GM10847 (cell line): ENCODE measurements around the gene MGAT4A.

Experiments used
- POLR2A ChIP-seq: IDR thresholded peaks from 2 replicates; pipeline ENCODE4 v1.6.1; 2011; ENCODE audit not compliant: insufficient read length; ENCODE audit errors: extremely low read depth

The MGAT4A gene

DNA sequence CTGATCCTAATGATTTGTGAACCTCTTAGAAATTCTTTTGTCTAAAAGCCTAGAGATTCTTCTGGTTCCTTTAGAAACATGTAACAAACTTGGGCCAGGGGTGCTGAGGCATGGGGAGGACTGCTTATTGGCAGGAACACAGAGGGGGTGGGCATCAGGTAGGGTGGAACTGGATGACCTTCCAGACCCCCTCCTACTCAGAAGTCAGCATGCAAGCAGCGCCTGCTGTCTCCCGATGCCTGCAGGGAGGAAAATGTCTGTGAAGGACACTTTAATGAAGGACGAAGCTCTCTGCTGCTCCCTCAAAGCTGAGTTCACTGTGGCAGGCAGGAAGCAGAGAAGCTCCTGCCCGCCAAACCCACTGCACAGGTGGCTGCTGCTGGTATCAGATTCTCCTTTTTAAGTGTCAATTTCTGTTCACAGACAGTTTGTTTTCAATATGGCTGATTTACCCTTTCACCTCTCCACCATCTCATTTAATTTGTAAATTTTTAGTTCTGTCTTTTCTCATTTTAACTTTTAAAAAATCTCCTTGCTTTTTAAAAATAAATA is 142.0 kb downstream of the MGAT4A start:
- no peak for TF ChIP-seq POLR2A

GRCh38 chr2:98586551-98587140 is 144.3 kb downstream of the MGAT4A start:
- TF ChIP-seq POLR2A: no peak

- no peak for TF ChIP-seq POLR2A
Observed at GRCh38 chr2:98585386-98585785, 145.5 kb downstream of the MGAT4A start.

- no peak for TF ChIP-seq POLR2A
Observed at GRCh38 chr2:98583816-98584618, 146.9 kb downstream of the MGAT4A start.

DNA sequence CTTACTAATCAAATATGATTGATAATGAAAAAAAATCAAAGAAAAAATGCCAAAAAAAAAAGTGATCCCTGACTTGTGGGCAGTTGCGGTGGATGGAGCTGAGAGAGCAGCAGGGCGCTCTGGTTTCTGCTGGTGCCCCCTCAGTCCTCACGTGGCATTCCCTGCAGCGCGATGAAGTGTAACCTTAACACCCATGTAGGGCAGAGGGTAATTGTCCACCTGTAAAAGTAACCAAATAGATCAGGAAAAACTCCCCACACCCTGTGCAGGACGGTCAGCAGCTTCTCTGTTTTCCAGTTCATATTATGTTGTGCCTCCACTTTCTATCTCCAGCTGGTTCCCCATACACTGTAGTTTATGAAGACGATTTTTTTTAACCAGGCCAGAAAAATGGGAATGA is 147.7 kb downstream of the MGAT4A start:
- no peak for TF ChIP-seq POLR2A

DNA sequence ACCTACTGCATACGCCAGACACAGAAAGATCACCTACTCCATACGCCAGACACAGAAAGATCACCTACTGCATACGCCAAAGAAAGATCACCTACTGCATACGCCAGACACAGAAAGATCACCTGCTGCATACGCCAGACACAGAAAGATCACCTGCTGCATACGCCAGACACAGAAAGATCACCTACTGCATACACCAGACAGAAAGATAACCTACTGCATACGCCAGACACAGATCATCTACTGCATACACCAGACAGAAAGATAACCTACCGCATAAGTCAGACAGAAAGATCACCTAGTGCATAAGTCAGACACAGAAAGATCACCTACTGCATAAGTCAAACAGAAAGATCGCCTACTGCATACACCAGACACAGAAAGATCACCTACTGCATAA is 148.4 kb downstream of the MGAT4A start:
- no peak for TF ChIP-seq POLR2A

DNA sequence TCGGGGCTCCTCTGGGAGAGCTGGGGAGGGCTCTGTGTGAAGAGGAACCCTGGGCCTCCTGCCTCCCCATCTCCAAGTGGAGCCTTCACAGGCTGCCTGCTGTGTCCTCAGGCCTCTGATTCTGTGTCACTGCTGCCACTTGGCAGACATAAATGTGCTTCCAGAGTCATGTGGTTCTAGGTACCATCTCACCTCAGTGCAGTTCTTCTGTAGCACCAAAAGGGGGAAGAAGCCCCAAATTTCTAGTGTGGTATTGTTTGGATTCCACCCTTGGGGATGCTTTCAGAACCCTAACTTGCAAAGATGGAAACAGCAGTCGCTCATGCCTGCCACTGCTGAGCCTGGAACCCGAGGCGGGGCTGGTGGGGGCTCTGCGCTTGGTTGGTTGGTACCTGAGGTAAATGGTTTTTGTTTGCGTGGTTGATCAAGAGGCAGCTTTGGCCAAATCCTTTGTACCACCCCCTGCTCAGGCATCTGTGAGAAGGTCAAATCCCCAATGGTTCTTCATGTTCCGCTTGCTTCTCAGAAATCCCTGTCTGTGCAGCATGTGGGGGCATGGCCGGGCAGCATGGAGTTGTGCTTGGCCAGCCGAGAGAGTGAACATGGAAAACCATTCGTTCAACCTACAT is 150.2 kb downstream of the MGAT4A start:
- no peak for TF ChIP-seq POLR2A

DNA sequence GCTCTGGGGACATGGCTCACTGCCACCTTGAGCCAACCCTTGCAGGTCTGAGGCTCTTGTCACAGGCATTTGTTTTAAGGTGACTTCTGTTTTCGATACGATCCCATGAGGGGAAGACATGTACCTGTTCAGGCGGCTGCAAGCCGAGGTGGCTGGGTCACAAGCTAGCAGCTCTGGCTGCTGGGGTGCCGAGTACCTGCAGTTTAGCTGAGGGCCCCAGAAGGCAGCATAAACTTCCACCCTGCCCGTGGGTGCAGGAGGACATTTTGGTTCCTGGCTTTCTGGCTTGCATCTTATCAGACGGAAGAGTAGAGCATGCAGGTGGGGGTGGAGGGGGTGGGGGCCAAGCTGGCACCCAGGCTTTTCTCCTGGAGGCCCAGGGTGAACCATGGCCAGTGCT is 151.0 kb downstream of the MGAT4A start:
- TF ChIP-seq POLR2A: no peak

DNA sequence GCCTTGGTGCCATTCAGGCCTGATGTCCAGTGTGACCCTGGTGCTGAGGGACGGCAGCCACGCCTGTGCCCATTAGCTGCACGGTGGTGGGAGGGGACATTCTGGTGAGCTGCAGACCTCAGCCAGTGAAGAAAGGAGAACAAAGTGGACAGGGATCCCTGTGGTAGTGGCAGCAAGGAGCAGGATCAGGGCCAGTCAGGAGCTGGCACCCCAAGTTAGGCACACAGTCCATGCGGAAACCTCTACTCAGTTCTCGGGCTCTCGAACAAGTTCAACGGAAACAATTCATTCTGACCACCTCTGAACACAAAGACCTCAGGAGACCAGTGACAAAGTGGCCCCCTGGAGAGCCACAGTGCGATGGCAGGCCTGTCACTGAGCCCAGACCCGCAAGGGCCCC is 152.7 kb downstream of the MGAT4A start:
- no peak for TF ChIP-seq POLR2A

- TF ChIP-seq POLR2A: no peak
Observed at GRCh38 chr2:98577313-98577712, 153.6 kb downstream of the MGAT4A start.

GRCh38 chr2:98576666-98577312 is 154.1 kb downstream of the MGAT4A start:
- no peak for TF ChIP-seq POLR2A

GRCh38 chr2:98573426-98573825 is 157.5 kb downstream of the MGAT4A start:
- TF ChIP-seq POLR2A: no peak

DNA sequence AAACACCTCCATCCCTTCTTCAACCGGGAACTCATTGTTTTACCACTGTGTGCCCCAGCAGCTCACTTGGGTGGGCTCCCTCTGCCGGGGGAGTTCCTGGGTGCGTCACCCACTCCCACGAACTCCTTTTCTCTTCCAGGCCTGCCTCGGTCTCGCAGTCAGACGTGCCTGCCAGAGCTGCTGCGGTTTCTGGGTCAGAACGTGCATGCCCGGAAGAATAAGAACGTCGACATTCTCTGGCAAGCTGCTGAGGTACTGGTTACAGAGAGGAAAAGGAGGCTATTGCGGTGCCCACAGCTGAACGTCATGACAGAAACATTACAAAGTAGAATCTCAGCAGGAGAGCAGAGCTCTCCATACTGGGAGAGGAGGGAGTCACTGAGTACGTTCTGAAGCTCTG is 158.3 kb downstream of the MGAT4A start:
- no peak for TF ChIP-seq POLR2A

DNA sequence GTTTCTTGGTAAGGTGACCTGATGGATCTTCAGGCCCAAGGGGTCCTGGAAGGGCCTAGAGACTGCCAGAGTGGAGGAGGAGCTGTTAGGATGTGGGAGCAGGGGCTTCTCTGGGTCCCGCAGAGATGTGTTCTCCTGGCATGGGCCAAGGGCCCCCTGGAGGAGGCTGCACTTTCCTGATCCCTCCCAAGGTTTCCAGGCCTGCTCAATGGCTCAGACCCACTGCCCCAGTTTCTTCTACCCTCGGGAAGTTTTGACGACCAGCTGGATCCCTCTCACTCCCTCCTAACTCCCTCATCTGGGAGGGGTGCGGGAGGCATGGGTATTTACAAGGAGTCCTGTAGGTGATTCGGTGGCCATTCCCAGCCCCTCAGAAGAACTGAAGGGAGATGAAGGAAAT is 158.7 kb downstream of the MGAT4A start:
- no peak for TF ChIP-seq POLR2A

GRCh38 chr2:98571796-98572195 is 159.1 kb downstream of the MGAT4A start:
- TF ChIP-seq POLR2A: no peak

GRCh38 chr2:98571121-98571701 is 159.7 kb downstream of the MGAT4A start:
- no peak for TF ChIP-seq POLR2A

DNA sequence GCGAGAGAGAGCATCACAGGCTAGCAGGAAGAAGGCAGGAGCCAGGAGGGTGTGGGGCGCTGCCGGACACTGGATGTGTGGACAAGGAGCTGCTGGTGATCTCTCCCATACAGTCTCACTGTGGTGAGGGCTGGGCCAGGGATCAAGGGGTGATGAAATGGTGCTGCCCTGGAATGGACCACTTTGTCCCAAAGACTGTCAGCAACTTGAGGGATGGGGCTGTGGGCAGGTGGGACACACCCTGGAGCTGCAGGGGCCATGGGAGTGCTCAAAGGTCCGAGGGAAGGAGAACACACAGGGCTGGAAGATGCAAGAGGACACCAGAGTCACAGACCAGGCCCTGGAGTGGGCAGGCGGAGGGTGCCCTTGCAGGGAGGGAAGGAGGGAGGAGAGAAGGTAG is 160.6 kb downstream of the MGAT4A start:
- TF ChIP-seq POLR2A: no peak
